ENCODE data around the gene CACNA1C. TPM values are rescaled to one million over a fixed set of nuclear protein-coding genes. Genes with fewer than 3 reads are reported as not detected.

CACNA1C gene
- total and polyA plus RNA-seq, 2 of the 4 experiments (the other 2 are of a cell fraction) = 1.6 to 2.6 TPM

GRCh38 chr12:2678426-2678825 lies 625.6 kb downstream of the CACNA1C start:
- Histone ChIP-seq H3K23ac (ENCODE audit: low read depth, low read length) (no peak overlapping the region), H4K8ac (ENCODE audit: low read depth in 2 of 2, low read length in 2 of 2) (no peak overlapping the region), H2BK15ac (ENCODE audit: low read depth, low read length) (no peak overlapping the region), H3K4ac (ENCODE audit: low read depth, low read length) (no peak overlapping the region), H3K9ac (ENCODE audit: low read depth, low read length) (no peak overlapping the region), H2BK20ac (ENCODE audit: low read depth, low read length) (no peak overlapping the region), H3K36me3 (ENCODE audit: control insufficient read depth, insufficient read depth, low read length) (peaks cover 31% of the 10 kb centered on the region), H2AK5ac (ENCODE audit: low read depth, low read length) (no peak overlapping the region), H2BK5ac (ENCODE audit: low read depth, low read length, poor library complexity, severe bottlenecking) (no peak overlapping the region), H4K91ac (ENCODE audit: insufficient read depth, low read depth, low read length) (no peak overlapping the region), H2BK120ac (ENCODE audit: low read depth, low read length) (no peak overlapping the region), H4K20me1 (ENCODE audit: insufficient read depth, low read length) (no peaks in the 10 kb centered on the region), H3K4me1 (ENCODE audit: control insufficient read depth, insufficient read depth, low read length) (no peaks in the 10 kb centered on the region), H3K27me3 (ENCODE audit: control insufficient read depth, insufficient read depth, low read length) (no peaks in the 10 kb centered on the region), H3K14ac (replicated peaks; ENCODE audit: low read depth, low read length) (no peak overlapping the region), H3K79me1 (ENCODE audit: low read depth in 1 of 2, low read length in 2 of 2) (no peaks in the 10 kb centered on the region), H3K27ac (ENCODE audit: insufficient read depth, low read length) (no peak overlapping the region), H4K5ac (ENCODE audit: low read depth, low read length) (no peak overlapping the region), H2AFZ (replicated peaks; ENCODE audit: low read length, poor library complexity) (no peak overlapping the region), H3K4me2 (ENCODE audit: low read depth, low read length) (no peak overlapping the region), H3K56ac (ENCODE audit: extremely low read depth, insufficient read depth, low read length) (no peak overlapping the region), H3K9me3 (ENCODE audit: control insufficient read depth, insufficient read depth, low read length) (no peaks in the 10 kb centered on the region), H3K9me1 (ENCODE audit: insufficient read depth, low read length) (no peaks in the 10 kb centered on the region), H2AK9ac (replicated peaks; ENCODE audit: low read depth, low read length, poor library complexity) (no peak overlapping the region), H3K4me3 (ENCODE audit: insufficient read depth, low read depth, low read length) (no peak overlapping the region), H3K18ac (ENCODE audit: low read depth, low read length) (no peak overlapping the region)
- dilution Hi-C loops (cut with HindIII; ENCODE audit: low sequenced_read_pairs, unreplicated experiment) (no loop called here), in situ Hi-C loops (cut with MboI; ENCODE audit: low sequenced_read_pairs) (no loop called here), intact Hi-C loops (cut with micrococcal nuclease) (no loop called here)
- CTCF ChIA-PET = interaction anchor here (1.4 to 1.6 kb wide), 2 partner anchors 106 to 135 kb away, joined by 3 to 5 read pairs; no protein-coding TSS in a partner anchor
- WGBS, 2 experiments (ENCODE audit: extremely low coverage in 2 of 2, insufficient read length in 1 of 2) = 64% methylated on average over 5 of the region's 11 CpGs; no CpG with 5 or more reads in 1 of the 2 experiments
- no peak for DNase-seq
- POLR2A ChIA-PET (ENCODE audit: unreplicated experiment) = no interaction called here
- BruUV-seq (replicated peaks) = no TSS peak
- ATAC-seq (ENCODE audit: low read depth) = no peak
- TF ChIP-seq MAFK (IDR thresholded peaks at IDR 0.05; ENCODE audit: low read depth, low read length) = no peak
- no peak for TF ChIP-seq POLR2A (IDR thresholded peaks at IDR 0.05; ENCODE audit: low read depth, low read length)
- TF ChIP-seq MAZ (IDR thresholded peaks at IDR 0.05; ENCODE audit: borderline replicate concordance, low read depth, low read length) = no peak
- TF ChIP-seq CHD1 (IDR thresholded peaks at IDR 0.05; ENCODE audit: low read depth, low read length) = no peak

All from IMR-90 (cell line).